Mucosa of descending colon (tissue), 3 donors: ENCODE data around the gene LDLRAD4. TPM values are rescaled to one million over a fixed set of nuclear protein-coding genes. Genes with fewer than 3 reads are reported as not detected.

Experiments
- ATAC-seq: fragments of 200-7000 bp; cut with Tn5 transposase; one replicate; pipeline ENCODE4 v1.9.1; 2020; ENCODE audit warnings: mild to moderate bottlenecking, moderate library complexity
- DNase-seq, 3 donors: peaks; one replicate each; pipeline ENCODE4 v3.0.0-alpha.2; 2020
- H3K36me3 ChIP-seq: fragments of 200-600 bp; one replicate; pipeline ENCODE4 v1.8.0; 2021; ENCODE audit warnings: low read depth, mild to moderate bottlenecking
- H3K4me1 ChIP-seq: fragments of 200-600 bp; one replicate; pipeline ENCODE4 v1.8.0; 2021; ENCODE audit warnings: low read depth, mild to moderate bottlenecking
- H3K4me3 ChIP-seq: fragments of 200-600 bp; one replicate; pipeline ENCODE4 v1.8.0; 2021; ENCODE audit warnings: mild to moderate bottlenecking
- H3K9me3 ChIP-seq: fragments of 200-600 bp; one replicate; pipeline ENCODE4 v1.8.0; 2021; ENCODE audit warnings: mild to moderate bottlenecking
- CTCF ChIP-seq: fragments of 200-600 bp; IDR thresholded peaks from one replicate; pipeline ENCODE4 v1.8.0; 2022; ENCODE audit warnings: antibody characterized with exemption, mild to moderate bottlenecking
- intact Hi-C, 2 donors: fragments of 100-400 bp; cut with DNase I in 1 of 2; cut with micrococcal nuclease in 1 of 2; formaldehyde crosslinking; loops; one replicate each; pipeline versions ENCODE4 v1.11.0 to v1.11.1; 2022; cut with DNase I, micrococcal nuclease
- total RNA-seq, 3 donors: library from RNA; stranded (reverse); fragmentation: NEBNext Ultra II Directional in 2 of 3; extraction: Animal tissue kit (Norgen Biotek cat#: 25700) in 2 of 3; gene quantifications; one replicate each; pipeline versions ENCODE4 v1.2.1 to v1.2.4, GENCODE V29; 2021 to 2023
- donor health status: DM: no; HTN: no; CAD: no; lungs with moderate emphysema.
- donor health status: DM: no; HTN: no; CAD: no.
- donor health status: DM: no; HTN: yes; CAD: no.

The LDLRAD4 gene
- total RNA-seq, 3 donors from 2014 or later: 36.8 to 41.0 (median 37.4) TPM

GRCh38 chr18:13629841-13630715, 411.5 kb downstream of the LDLRAD4 start:
- TF ChIP-seq CTCF: peak; percentile 17
- H3K4me1 ChIP-seq: no peaks in the 10 kb centered on the region
- no peak overlapping the region for H3K4me3 ChIP-seq
- peak in 1 of 3 donors; percentile 61 for DNase-seq
- peak; percentile 82 for ATAC-seq
- intact Hi-C loops: loop anchor here in 1 of 2 donors (5.0 kb wide), 1 partner anchor 413 kb away; the partner anchor contains the start of gene LDLRAD4
- H3K36me3 ChIP-seq: no peaks in the 10 kb centered on the region
- H3K9me3 ChIP-seq: no peaks in the 10 kb centered on the region

GRCh38 chr18:13630716-13631268, 412.2 kb downstream of the LDLRAD4 start:
- no peaks in the 10 kb centered on the region for H3K4me1 ChIP-seq
- no peaks in the 10 kb centered on the region for H3K9me3 ChIP-seq
- ATAC-seq (no peak), DNase-seq (no peak)
- no peak overlapping the region for H3K4me3 ChIP-seq
- H3K36me3 ChIP-seq: no peaks in the 10 kb centered on the region
- intact Hi-C loops: no loop called here
- no peak for TF ChIP-seq CTCF

- DNase-seq (no peak), ATAC-seq (no peak)
- intact Hi-C loops: no loop called here
- Histone ChIP-seq H3K9me3 (no peaks in the 10 kb centered on the region), H3K4me1 (no peaks in the 10 kb centered on the region), H3K4me3 (no peak overlapping the region), H3K36me3 (no peaks in the 10 kb centered on the region)
- TF ChIP-seq CTCF: no peak
Observed at GRCh38 chr18:13633700-13634099, 415.1 kb downstream of the LDLRAD4 start.

- DNase-seq (no peak), ATAC-seq (no peak)
- H3K36me3 ChIP-seq: no peaks in the 10 kb centered on the region
- no peak for TF ChIP-seq CTCF
- H3K9me3 ChIP-seq: no peaks in the 10 kb centered on the region
- H3K4me1 ChIP-seq: no peaks in the 10 kb centered on the region
- intact Hi-C loops: no loop called here
- no peak overlapping the region for H3K4me3 ChIP-seq
Observed at GRCh38 chr18:13635046-13635445, 416.5 kb downstream of the LDLRAD4 start.

- ATAC-seq (no peak), DNase-seq (no peak)
- intact Hi-C loops: no loop called here
- Histone ChIP-seq H3K9me3 (no peaks in the 10 kb centered on the region), H3K36me3 (no peaks in the 10 kb centered on the region), H3K4me1 (no peaks in the 10 kb centered on the region), H3K4me3 (no peak overlapping the region)
- no peak for TF ChIP-seq CTCF
Observed at GRCh38 chr18:13638719-13639595, 420.4 kb downstream of the LDLRAD4 start.
